Smooth muscle cell (in vitro differentiated cells): ENCODE results near the gene ADAMTS2. TPM values are rescaled to one million over a fixed set of nuclear protein-coding genes. Genes with fewer than 3 reads are reported as not detected.

Experiments
- DNase-seq: peaks from one replicate; lab custom pipeline; 2025; ENCODE audit not compliant: unreplicated experiment; lab: John Stamatoyannopoulos, UW
- H2AFZ ChIP-seq: fragments of 200-600 bp; sonication (generic); 2 replicates; pipeline ENCODE4 v1.6.0; 2016; ENCODE audit warnings: antibody characterized with exemption, low read depth, mild to moderate bottlenecking
- H3F3A ChIP-seq: fragments of 200-600 bp; sonication (generic); 2 replicates; pipeline ENCODE4 v1.6.0; 2017; ENCODE audit warnings: antibody characterized with exemption, low read depth
- H3K27ac ChIP-seq: fragments of 200-600 bp; sonication (generic); 2 replicates; pipeline ENCODE4 v1.5.1; 2016; ENCODE audit warnings: low read depth, mild to moderate bottlenecking
- H3K27me3 ChIP-seq: fragments of 200-600 bp; sonication (generic); 2 replicates; pipeline ENCODE4 v1.6.1; 2016; ENCODE audit warnings: low read depth, mild to moderate bottlenecking
- H3K36me3 ChIP-seq: fragments of 200-600 bp; sonication (generic); 2 replicates; pipeline ENCODE4 v1.5.1; 2016; ENCODE audit warnings: low read depth
- H3K4me1 ChIP-seq: fragments of 200-600 bp; sonication (generic); 2 replicates; pipeline ENCODE4 v1.5.1; 2016; ENCODE audit warnings: low read depth
- H3K4me2 ChIP-seq: fragments of 200-600 bp; sonication (generic); 2 replicates; pipeline ENCODE4 v1.6.0; 2016; ENCODE audit warnings: mild to moderate bottlenecking
- H3K4me3 ChIP-seq: fragments of 200-600 bp; sonication (generic); 2 replicates; pipeline ENCODE4 v1.5.1; 2016; ENCODE audit warnings: mild to moderate bottlenecking
- H3K79me2 ChIP-seq: fragments of 200-600 bp; sonication (generic); 2 replicates; pipeline ENCODE4 v1.6.0; 2016; ENCODE audit warnings: low read depth, mild to moderate bottlenecking
- H3K9ac ChIP-seq: fragments of 200-600 bp; sonication (generic); 2 replicates; pipeline ENCODE4 v1.6.0; 2016; ENCODE audit warnings: low read depth
- H3K9me3 ChIP-seq: fragments of 200-600 bp; sonication (generic); replicated peaks from 2 replicates; pipeline ENCODE4 v1.5.1; 2016; ENCODE audit warnings: low read depth
- H4K20me1 ChIP-seq: fragments of 200-600 bp; sonication (generic); 2 replicates; pipeline ENCODE4 v1.6.0; 2016; ENCODE audit warnings: low read depth
- CTCF ChIP-seq: fragments of 200-600 bp; sonication (generic); IDR thresholded peaks from 2 replicates; pipeline ENCODE4 v1.5.1; 2017; ENCODE audit warnings: borderline replicate concordance, mild to moderate bottlenecking, antibody characterized with exemption; ENCODE audit not compliant: insufficient read depth, poor library complexity, severe bottlenecking
- WGBS: methylation state at CpG from one replicate; pipeline ENCODE4 v1.1.7; 2016; ENCODE audit warnings: low lambda C conversion rate; 5-methylcytosine and 5-hydroxymethylcytosine counted together
- polyA plus RNA-seq: library from polyadenylated mRNA; unstranded; fragments of >200 nt; fragmentation: Nextera tagmentation; extraction: Ambion mirVana; gene quantifications from 2 replicates; pipeline ENCODE4 v1.2.1, GENCODE V29; 2016
- total RNA-seq: library from RNA; depleted of rRNA; stranded (reverse); fragments of >200 nt; gene quantifications from 2 replicates; pipeline ENCODE4 v1.2.3, GENCODE V29; 2014

Gene ADAMTS2
- total and polyA plus RNA-seq, 2 experiments from 2014 or later, result 22.8 to 37.5 TPM

DNA sequence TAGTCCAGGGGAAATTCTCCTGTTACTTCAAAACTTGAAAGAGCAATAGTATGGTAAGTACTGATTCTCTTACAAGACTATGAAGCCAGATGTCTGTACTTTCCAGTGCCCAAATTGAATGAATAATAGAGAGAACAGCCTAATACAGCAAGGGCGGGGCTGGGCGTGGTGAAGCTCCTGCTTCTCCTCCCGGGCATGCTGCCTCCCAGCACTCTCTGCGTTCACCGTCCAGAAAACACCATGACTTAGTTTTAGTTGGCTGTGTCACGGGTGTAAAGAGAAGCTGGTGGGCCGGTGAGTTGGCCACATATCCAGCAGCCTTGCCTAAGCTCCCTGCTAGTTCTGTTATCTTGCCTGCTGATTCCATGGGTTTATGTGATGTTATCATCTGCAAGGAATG, 40.7 kb upstream of the ADAMTS2 start:
- WGBS, result 51% methylated on average over 7 of the region's 7 CpGs

DNA sequence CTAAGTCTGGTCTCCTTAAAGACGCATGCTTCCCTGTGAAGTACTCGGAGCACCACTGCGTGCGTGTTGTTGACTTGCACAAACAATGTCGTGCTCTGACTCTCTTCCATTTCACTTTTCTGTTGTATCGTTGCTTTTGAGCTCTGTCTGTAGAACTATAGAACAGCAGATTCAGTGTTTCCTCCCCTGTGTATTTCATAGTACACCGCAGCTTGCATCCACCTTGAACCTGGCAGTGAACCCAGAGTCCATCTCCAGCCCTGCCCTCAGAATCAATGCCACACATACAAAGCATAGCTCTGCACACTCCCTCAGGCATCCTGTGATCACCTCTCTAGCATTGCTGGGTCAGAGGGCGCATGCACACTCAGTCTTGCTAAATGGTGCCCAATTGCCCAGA, 37.2 kb upstream of the ADAMTS2 start:
- H4K20me1 ChIP-seq, result no peaks in the 10 kb centered on the region
- 92% methylated on average over 8 of the region's 8 CpGs for WGBS

More for the DNA sequence above, 40.7 kb upstream of the ADAMTS2 start:
- no peaks in the 10 kb centered on the region for H3F3A ChIP-seq
- no peak overlapping the region for H3K4me3 ChIP-seq
- no peaks in the 10 kb centered on the region for H4K20me1 ChIP-seq
- no peaks in the 10 kb centered on the region for H3K36me3 ChIP-seq
- H2AFZ ChIP-seq, result no peak overlapping the region
- no peaks in the 10 kb centered on the region for H3K9me3 ChIP-seq
- peak overlapping the region; percentile 61 for H3K4me2 ChIP-seq
- H3K27me3 ChIP-seq, result no peaks in the 10 kb centered on the region
- no peaks in the 10 kb centered on the region for H3K79me2 ChIP-seq
- no peak for DNase-seq
- H3K27ac ChIP-seq, result no peak overlapping the region
- H3K4me1 ChIP-seq, result peaks cover 4% of the 10 kb centered on the region
- no peak for TF ChIP-seq CTCF
- H3K9ac ChIP-seq, result no peak overlapping the region

DNA sequence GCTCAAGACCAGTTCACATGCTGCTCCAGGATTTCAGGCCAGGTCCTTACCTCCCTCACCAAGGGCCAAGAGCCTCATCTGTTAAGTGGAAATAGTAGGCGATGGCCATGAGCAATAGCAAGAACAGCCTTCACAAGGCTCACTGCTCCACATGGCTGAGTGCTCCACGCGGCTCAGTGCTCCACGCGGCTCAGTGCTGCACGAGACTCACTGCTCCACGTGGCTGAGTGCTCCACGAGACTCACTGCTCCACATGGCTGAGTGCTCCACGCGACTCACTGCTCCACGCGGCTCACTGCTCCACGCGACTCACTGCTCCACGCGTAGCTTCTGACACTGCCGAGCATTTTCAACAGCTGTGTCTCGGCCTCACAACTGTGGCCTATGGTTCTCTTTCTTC, 36.4 kb upstream of the ADAMTS2 start:
- H3K4me1 ChIP-seq, result peaks cover 12% of the 10 kb centered on the region
- no peaks in the 10 kb centered on the region for H4K20me1 ChIP-seq
- no peak for DNase-seq
- H3K4me2 ChIP-seq, result no peak overlapping the region
- no peak overlapping the region for H3K4me3 ChIP-seq
- H3K27me3 ChIP-seq, result no peaks in the 10 kb centered on the region
- no peak for TF ChIP-seq CTCF
- H3K9me3 ChIP-seq, result no peaks in the 10 kb centered on the region
- H3F3A ChIP-seq, result peaks cover 4% of the 10 kb centered on the region
- WGBS, result 95% methylated on average over 18 of the region's 18 CpGs
- no peak overlapping the region for H2AFZ ChIP-seq
- H3K27ac ChIP-seq, result no peak overlapping the region
- H3K79me2 ChIP-seq, result no peaks in the 10 kb centered on the region
- no peaks in the 10 kb centered on the region for H3K36me3 ChIP-seq
- H3K9ac ChIP-seq, result no peak overlapping the region

More for the DNA sequence above, 37.2 kb upstream of the ADAMTS2 start:
- H3K27me3 ChIP-seq, result no peaks in the 10 kb centered on the region
- peaks cover 8% of the 10 kb centered on the region for H3K4me1 ChIP-seq
- no peak overlapping the region for H3K4me3 ChIP-seq
- H3F3A ChIP-seq, result peaks cover 4% of the 10 kb centered on the region
- H3K36me3 ChIP-seq, result no peaks in the 10 kb centered on the region
- H3K27ac ChIP-seq, result no peak overlapping the region
- no peaks in the 10 kb centered on the region for H3K9me3 ChIP-seq
- no peak overlapping the region for H2AFZ ChIP-seq
- no peak overlapping the region for H3K4me2 ChIP-seq
- H3K9ac ChIP-seq, result no peak overlapping the region
- no peaks in the 10 kb centered on the region for H3K79me2 ChIP-seq
- no peak for TF ChIP-seq CTCF
- no peak for DNase-seq
